Vagina (tissue), 2 donors: Measurements from ENCODE around the gene TMBIM6. TPM values are rescaled to one million over a fixed set of nuclear protein-coding genes. Genes with fewer than 3 reads are reported as not detected.

Experiments
- DNase-seq, 2 donors: peaks; one replicate each; pipeline ENCODE4 v3.0.0-alpha.2; 2017; ENCODE audit errors: extremely low spot score in 2 of 2
- H3K27ac ChIP-seq: fragments of 200-600 bp; sonication (generic); one replicate; pipeline ENCODE4 v1.5.1; 2019
- H3K27me3 ChIP-seq: fragments of 200-600 bp; sonication (generic); one replicate; pipeline ENCODE4 v1.5.1; 2019
- H3K36me3 ChIP-seq, 2 donors: fragments of 200-600 bp; sonication (generic); one replicate each; pipeline ENCODE4 v1.5.1; 2017 to 2019
- H3K4me1 ChIP-seq: fragments of 200-600 bp; sonication (generic); one replicate; pipeline ENCODE4 v1.5.1; 2019
- H3K4me3 ChIP-seq, 2 donors: fragments of 200-600 bp; sonication (generic); 1 replicate in 1 of 2; 2 replicates in 1 of 2; pipeline ENCODE4 v1.5.1; 2016 to 2019
- H3K9me3 ChIP-seq: fragments of 200-600 bp; sonication (generic); one replicate; pipeline ENCODE4 v1.5.1; 2019
- CTCF ChIP-seq, 3 experiments: fragments of 450-650 bp in 2 of 3; fragments of 200-600 bp in 1 of 3; sonication (generic) in 1 of 3; IDR thresholded peaks; one replicate each; pipeline ENCODE4 v1.5.1; 2017 to 2019; ENCODE audit warnings: antibody characterized with exemption in 3 of 3, mild to moderate bottlenecking in 2 of 3, moderate library complexity in 2 of 3
- POLR2A ChIP-seq, 2 donors: fragments of 450-650 bp; IDR thresholded peaks; one replicate each; pipeline ENCODE4 v1.6.1; 2017; ENCODE audit warnings: antibody characterized with exemption in 2 of 2, mild to moderate bottlenecking in 2 of 2, moderate library complexity in 2 of 2
- POLR2AphosphoS5 ChIP-seq, 2 donors: sonication (generic); formaldehyde crosslinking; IDR thresholded peaks; one replicate each; pipeline ENCODE4 v1.9.0; 2017; ENCODE audit warnings: antibody characterized with exemption in 2 of 2, mild to moderate bottlenecking in 2 of 2, low read depth in 1 of 2; ENCODE audit not compliant: insufficient read depth in 1 of 2
- intact Hi-C: fragments of 100-400 bp; cut with DNase I; formaldehyde crosslinking; loops from one replicate; pipeline ENCODE4 v1.15.1; 2023
- total RNA-seq: library from RNA; depleted of rRNA; stranded (reverse); fragments of >200 nt; gene quantifications from one replicate; pipeline ENCODE4 v1.2.3, GENCODE V29; 2016

TMBIM6 gene
- total RNA-seq, 1 donor from 2014 or later, result 240 TPM

GRCh38 chr12:49796606-49797448 lies 55.5 kb downstream of the TMBIM6 start:
- H3K4me3 ChIP-seq, result no peak overlapping the region
- H3K27ac ChIP-seq, result no peak overlapping the region
- peaks cover 4 to 38% of the 10 kb centered on the region in 2 donors for H3K36me3 ChIP-seq
- no peak for DNase-seq
- no peaks in the 10 kb centered on the region for H3K27me3 ChIP-seq
- TF ChIP-seq POLR2AphosphoS5 (IDR thresholded peaks at IDR 0.05; ENCODE audit: insufficient read depth in 1 of 2, low read depth in 1 of 2), result no peak
- no peak for TF ChIP-seq CTCF (IDR thresholded peaks at IDR 0.05)
- TF ChIP-seq POLR2A (IDR thresholded peaks at IDR 0.05), result no peak
- H3K9me3 ChIP-seq, result no peaks in the 10 kb centered on the region
- no peaks in the 10 kb centered on the region for H3K4me1 ChIP-seq
- intact Hi-C loops, result no loop called here

GRCh38 chr12:49797449-49797776 lies 56.1 kb downstream of the TMBIM6 start:
- Histone ChIP-seq H3K36me3 (peaks cover 4 to 41% of the 10 kb centered on the region in 2 donors), H3K4me1 (no peaks in the 10 kb centered on the region), H3K27ac (no peak overlapping the region), H3K27me3 (no peaks in the 10 kb centered on the region), H3K4me3 (no peak overlapping the region), H3K9me3 (no peaks in the 10 kb centered on the region)
- TF ChIP-seq POLR2A (IDR thresholded peaks at IDR 0.05) (no peak), CTCF (IDR thresholded peaks at IDR 0.05) (no peak), POLR2AphosphoS5 (IDR thresholded peaks at IDR 0.05; ENCODE audit: insufficient read depth in 1 of 2, low read depth in 1 of 2) (no peak)
- DNase-seq, result no peak
- intact Hi-C loops, result no loop called here

GRCh38 chr12:49798248-49798647 lies 56.9 kb downstream of the TMBIM6 start:
- peaks cover 4 to 45% of the 10 kb centered on the region in 2 donors for H3K36me3 ChIP-seq

GRCh38 chr12:49798934-49799333 lies 57.6 kb downstream of the TMBIM6 start:
- intact Hi-C loops, result no loop called here
- Histone ChIP-seq H3K36me3 (peaks cover 4 to 50% of the 10 kb centered on the region in 2 donors), H3K27ac (no peak overlapping the region), H3K27me3 (no peaks in the 10 kb centered on the region), H3K4me3 (no peak overlapping the region), H3K9me3 (no peaks in the 10 kb centered on the region), H3K4me1 (no peaks in the 10 kb centered on the region)
- TF ChIP-seq POLR2A (IDR thresholded peaks at IDR 0.05) (no peak), POLR2AphosphoS5 (IDR thresholded peaks at IDR 0.05; ENCODE audit: insufficient read depth in 1 of 2, low read depth in 1 of 2) (no peak), CTCF (IDR thresholded peaks at IDR 0.05) (no peak)
- DNase-seq, result no peak

More at GRCh38 chr12:49798248-49798647, 56.9 kb downstream of the TMBIM6 start:
- Histone ChIP-seq H3K27me3 (no peaks in the 10 kb centered on the region), H3K9me3 (no peaks in the 10 kb centered on the region), H3K4me1 (no peaks in the 10 kb centered on the region), H3K27ac (no peak overlapping the region), H3K4me3 (no peak overlapping the region)
- DNase-seq, result no peak
- intact Hi-C loops, result no loop called here
- no peak for TF ChIP-seq POLR2A (IDR thresholded peaks at IDR 0.05)
- TF ChIP-seq CTCF (IDR thresholded peaks at IDR 0.05), result no peak
- no peak for TF ChIP-seq POLR2AphosphoS5 (IDR thresholded peaks at IDR 0.05; ENCODE audit: insufficient read depth in 1 of 2, low read depth in 1 of 2)
